Endothelial cell of umbilical vein (primary cell): Measurements from ENCODE around the gene C15orf39.

Experiments used
- EZH2 ChIP-seq: IDR thresholded peaks from 2 replicates; pipeline ENCODE4 v1.6.1; 2012; ENCODE audit warnings: borderline replicate concordance, low read depth, mild to moderate bottlenecking, moderate library complexity, low read length, inconsistent platforms; ENCODE audit not compliant: severe bottlenecking
- JUN ChIP-seq: IDR thresholded peaks from 2 replicates; pipeline ENCODE4 v1.6.1; 2011; ENCODE audit warnings: borderline replicate concordance, low read depth; ENCODE audit not compliant: insufficient read length, insufficient read depth
- MYC ChIP-seq: IDR thresholded peaks from one replicate; pipeline ENCODE4 v1.6.1; 2011; ENCODE audit warnings: mild to moderate bottlenecking, low read depth, low read length
- POLR2A ChIP-seq: IDR thresholded peaks from 2 replicates; pipeline ENCODE4 v1.6.1; 2012; ENCODE audit warnings: low read depth, mild to moderate bottlenecking, control low read depth, low read length
- POLR2AphosphoS5 ChIP-seq: IDR thresholded peaks from 2 replicates; pipeline ENCODE4 v1.6.1; 2012; ENCODE audit warnings: low read depth, mild to moderate bottlenecking, control low read depth, low read length, moderate library complexity; ENCODE audit not compliant: insufficient read depth
- TF ChIP-seq, protein P1 (sequence below), 2 donors: IDR thresholded peaks; 1 replicate in 1 of 2; 2 replicates in 1 of 2; pipeline ENCODE4 v1.5.1; 2011; ENCODE audit warnings: low read length in 2 of 2, mild to moderate bottlenecking in 2 of 2, moderate library complexity in 2 of 2, control low read depth in 1 of 2, inconsistent platforms in 1 of 2, low read depth in 1 of 2; ENCODE audit not compliant: insufficient read depth in 1 of 2; ENCODE audit errors: extremely low read depth in 1 of 2
- TF ChIP-seq, protein P2 (sequence below): IDR thresholded peaks from 2 replicates; pipeline ENCODE4 v1.6.1; 2011; ENCODE audit not compliant: insufficient read depth, insufficient read length

DNA sequence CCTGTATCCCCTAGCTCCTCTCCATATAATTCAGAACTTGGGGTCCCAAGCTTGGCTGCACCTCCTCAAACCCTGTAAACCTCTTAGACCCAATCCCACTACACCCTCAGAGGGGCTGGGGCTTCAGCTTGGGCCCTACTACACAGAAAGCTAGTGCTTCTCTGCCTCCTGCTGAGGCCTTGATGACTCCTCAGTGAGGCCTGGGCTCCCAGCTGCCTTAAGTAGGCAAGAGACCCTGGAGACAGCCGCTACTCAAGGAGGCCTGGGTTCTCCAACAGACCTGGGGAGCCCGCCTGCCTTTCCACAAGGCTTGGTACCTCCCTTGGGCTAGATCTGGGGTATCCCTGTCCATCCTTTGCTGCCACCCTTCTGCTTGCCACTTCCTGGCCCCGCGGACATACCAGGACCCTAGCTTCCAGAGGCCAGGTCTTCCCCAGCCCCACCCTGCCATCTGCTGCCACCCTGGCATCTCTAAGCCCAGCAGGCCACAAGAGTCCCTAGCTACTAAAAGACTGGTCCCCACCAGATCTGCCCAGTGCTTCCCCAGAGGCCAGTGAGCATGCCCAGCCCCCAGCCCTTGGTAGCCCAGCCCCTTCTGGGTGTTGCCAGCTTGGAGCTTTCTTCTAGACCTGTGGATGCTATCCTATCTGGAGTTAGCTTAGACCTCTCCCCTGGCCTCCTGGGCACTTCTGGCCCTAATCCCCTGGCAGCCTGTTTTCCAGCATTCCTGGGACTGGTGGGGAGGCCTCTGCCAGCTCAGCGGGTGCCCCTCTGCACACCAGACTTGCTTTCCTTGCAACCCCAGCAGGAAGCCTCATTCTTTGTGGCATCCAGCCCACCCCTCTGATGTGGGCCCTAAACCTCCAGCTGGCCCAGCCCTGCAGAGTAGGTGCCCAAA lies 13.7 kb downstream of the C15orf39 start:
- TF ChIP-seq, protein P1, sequence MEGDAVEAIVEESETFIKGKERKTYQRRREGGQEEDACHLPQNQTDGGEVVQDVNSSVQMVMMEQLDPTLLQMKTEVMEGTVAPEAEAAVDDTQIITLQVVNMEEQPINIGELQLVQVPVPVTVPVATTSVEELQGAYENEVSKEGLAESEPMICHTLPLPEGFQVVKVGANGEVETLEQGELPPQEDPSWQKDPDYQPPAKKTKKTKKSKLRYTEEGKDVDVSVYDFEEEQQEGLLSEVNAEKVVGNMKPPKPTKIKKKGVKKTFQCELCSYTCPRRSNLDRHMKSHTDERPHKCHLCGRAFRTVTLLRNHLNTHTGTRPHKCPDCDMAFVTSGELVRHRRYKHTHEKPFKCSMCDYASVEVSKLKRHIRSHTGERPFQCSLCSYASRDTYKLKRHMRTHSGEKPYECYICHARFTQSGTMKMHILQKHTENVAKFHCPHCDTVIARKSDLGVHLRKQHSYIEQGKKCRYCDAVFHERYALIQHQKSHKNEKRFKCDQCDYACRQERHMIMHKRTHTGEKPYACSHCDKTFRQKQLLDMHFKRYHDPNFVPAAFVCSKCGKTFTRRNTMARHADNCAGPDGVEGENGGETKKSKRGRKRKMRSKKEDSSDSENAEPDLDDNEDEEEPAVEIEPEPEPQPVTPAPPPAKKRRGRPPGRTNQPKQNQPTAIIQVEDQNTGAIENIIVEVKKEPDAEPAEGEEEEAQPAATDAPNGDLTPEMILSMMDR (IDR thresholded peaks at IDR 0.05; ENCODE audit: extremely low read depth in 1 of 2, insufficient read depth in 1 of 2, low read depth in 1 of 2, low read length in 2 of 2): no peak
- TF ChIP-seq POLR2A: no peak
- no peak for TF ChIP-seq EZH2
- TF ChIP-seq POLR2AphosphoS5: peak; percentile 7
- no peak for TF ChIP-seq JUN
- TF ChIP-seq, protein P2, sequence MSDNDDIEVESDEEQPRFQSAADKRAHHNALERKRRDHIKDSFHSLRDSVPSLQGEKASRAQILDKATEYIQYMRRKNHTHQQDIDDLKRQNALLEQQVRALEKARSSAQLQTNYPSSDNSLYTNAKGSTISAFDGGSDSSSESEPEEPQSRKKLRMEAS: no peak
- TF ChIP-seq MYC: no peak
